Lower lobe of right lung (tissue), 2 donors: ENCODE results near the gene CIAO2A. TPM values are rescaled to one million over a fixed set of nuclear protein-coding genes. Genes with fewer than 3 reads are reported as not detected.

ENCODE experiments used
- ATAC-seq, 2 donors: fragments of 200-7000 bp; cut with Tn5 transposase; one replicate each; pipeline ENCODE4 v1.9.1; 2020 to 2022; ENCODE audit warnings: mild to moderate bottlenecking in 2 of 2, moderate library complexity in 2 of 2
- DNase-seq: peaks from one replicate; pipeline ENCODE4 v3.0.0-alpha.2; 2020
- H3K27ac ChIP-seq: fragments of 200-600 bp; one replicate; pipeline ENCODE4 v1.8.0; 2022
- H3K27me3 ChIP-seq: fragments of 200-600 bp; one replicate; pipeline ENCODE4 v1.8.0; 2022; ENCODE audit warnings: low read depth
- H3K36me3 ChIP-seq: fragments of 200-600 bp; one replicate; pipeline ENCODE4 v1.8.0; 2022; ENCODE audit warnings: mild to moderate bottlenecking
- H3K4me1 ChIP-seq: fragments of 200-600 bp; one replicate; pipeline ENCODE4 v1.8.0; 2022
- H3K4me3 ChIP-seq: fragments of 200-600 bp; one replicate; pipeline ENCODE4 v1.8.0; 2022; ENCODE audit warnings: mild to moderate bottlenecking
- H3K9me3 ChIP-seq: fragments of 200-600 bp; one replicate; pipeline ENCODE4 v1.8.0; 2022
- intact Hi-C: fragments of 100-400 bp; cut with DNase I; formaldehyde crosslinking; loops from one replicate; pipeline ENCODE4 v1.11.0; 2022
- total RNA-seq: library from RNA; stranded (reverse); fragmentation: NEBNext Ultra II Directional; extraction: Animal tissue kit (Norgen Biotek cat#: 25700); gene quantifications from one replicate; pipeline ENCODE4 v1.2.1, GENCODE V29; 2021
- TF ChIP-seq, protein P1 (sequence below): fragments of 200-600 bp; IDR thresholded peaks from one replicate; pipeline ENCODE4 v1.8.0; 2022; ENCODE audit warnings: antibody characterized with exemption, mild to moderate bottlenecking
- donor health status: DM: no; HTN: yes; CAD: no; lungs with severe emphysema.

CIAO2A gene
- total RNA-seq, 1 donor from 2014 or later: 56.3 TPM

GRCh38 chr15:64029110-64029509 is 64.5 kb downstream of the CIAO2A start:
- peak; percentile 12 to 26 for ATAC-seq
- H3K36me3 ChIP-seq: no peaks in the 10 kb centered on the region

DNA sequence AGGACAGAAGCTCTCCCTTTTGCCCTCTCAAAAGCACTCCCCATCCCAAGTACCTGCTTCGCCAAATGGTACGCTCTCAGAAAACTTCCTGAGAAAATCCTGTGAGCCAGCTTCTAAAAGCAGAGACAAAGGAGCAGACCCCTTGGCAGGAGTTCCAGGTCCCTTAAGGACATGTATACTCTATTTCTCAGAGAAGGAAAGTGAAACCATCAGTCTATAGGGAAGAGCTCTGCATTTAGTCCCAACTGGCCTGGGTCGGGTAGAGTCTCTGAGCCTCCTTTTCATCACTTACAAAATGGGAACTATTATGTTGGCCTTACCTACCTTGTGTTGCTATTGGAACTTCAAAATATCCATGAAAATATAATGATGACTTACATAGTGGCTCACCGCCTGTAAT is 67.0 kb downstream of the CIAO2A start:
- H3K27me3 ChIP-seq: no peaks in the 10 kb centered on the region
- no peaks in the 10 kb centered on the region for H3K9me3 ChIP-seq
- H3K4me3 ChIP-seq: no peak overlapping the region
- H3K27ac ChIP-seq: no peak overlapping the region
- intact Hi-C loops: no loop called here
- TF ChIP-seq, protein P1, sequence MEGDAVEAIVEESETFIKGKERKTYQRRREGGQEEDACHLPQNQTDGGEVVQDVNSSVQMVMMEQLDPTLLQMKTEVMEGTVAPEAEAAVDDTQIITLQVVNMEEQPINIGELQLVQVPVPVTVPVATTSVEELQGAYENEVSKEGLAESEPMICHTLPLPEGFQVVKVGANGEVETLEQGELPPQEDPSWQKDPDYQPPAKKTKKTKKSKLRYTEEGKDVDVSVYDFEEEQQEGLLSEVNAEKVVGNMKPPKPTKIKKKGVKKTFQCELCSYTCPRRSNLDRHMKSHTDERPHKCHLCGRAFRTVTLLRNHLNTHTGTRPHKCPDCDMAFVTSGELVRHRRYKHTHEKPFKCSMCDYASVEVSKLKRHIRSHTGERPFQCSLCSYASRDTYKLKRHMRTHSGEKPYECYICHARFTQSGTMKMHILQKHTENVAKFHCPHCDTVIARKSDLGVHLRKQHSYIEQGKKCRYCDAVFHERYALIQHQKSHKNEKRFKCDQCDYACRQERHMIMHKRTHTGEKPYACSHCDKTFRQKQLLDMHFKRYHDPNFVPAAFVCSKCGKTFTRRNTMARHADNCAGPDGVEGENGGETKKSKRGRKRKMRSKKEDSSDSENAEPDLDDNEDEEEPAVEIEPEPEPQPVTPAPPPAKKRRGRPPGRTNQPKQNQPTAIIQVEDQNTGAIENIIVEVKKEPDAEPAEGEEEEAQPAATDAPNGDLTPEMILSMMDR: no peak
- peaks cover 19% of the 10 kb centered on the region for H3K4me1 ChIP-seq
- DNase-seq: no peak
- H3K36me3 ChIP-seq: no peaks in the 10 kb centered on the region
- no peak for ATAC-seq

More at GRCh38 chr15:64029110-64029509, 64.5 kb downstream of the CIAO2A start:
- DNase-seq: no peak
- Histone ChIP-seq H3K4me1 (peaks cover 23% of the 10 kb centered on the region), H3K9me3 (no peaks in the 10 kb centered on the region), H3K4me3 (no peak overlapping the region), H3K27ac (no peak overlapping the region), H3K27me3 (no peaks in the 10 kb centered on the region)
- intact Hi-C loops: no loop called here
- TF ChIP-seq, protein P1: no peak

DNA sequence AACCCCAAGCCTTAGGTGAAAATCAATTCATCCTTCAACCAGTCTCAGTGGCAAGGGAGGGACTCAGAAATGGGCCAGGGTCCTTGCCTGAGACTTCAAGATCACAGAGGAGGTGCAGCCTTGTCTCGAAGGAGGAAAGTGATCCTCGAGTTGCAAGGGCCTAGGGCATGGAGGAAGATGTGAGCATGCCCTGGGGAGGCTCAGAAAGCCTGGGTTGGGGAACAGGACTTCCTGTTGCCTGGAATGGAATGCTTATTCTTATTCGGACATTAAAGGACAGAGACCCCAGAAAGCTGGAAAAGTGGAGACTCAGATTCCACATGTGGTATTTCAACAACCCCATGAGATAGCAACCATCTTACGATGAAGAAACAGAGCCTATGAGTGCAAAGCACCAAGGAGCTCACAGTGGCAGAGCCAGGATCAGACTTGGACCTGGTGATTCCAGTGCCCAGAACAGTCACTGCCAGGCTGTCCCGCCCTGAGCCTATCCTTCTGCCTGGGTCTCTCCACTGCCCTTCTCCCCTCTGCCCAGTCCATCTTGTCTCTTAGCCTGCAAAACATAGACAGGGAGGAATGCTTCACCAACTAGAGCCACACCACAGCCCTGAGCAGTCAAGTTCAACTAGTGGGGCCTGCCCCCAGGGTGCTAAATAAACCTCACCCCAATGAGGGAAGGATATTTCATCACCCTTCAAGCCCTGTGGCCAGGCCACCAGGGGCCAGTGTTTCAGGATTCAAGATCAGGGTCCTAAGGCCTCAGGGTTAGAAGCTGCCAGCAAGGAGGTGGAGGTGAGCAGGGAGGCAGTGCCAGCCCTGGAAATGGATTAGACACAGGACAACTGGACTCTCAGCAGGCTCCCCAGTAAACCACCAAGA is 69.2 kb downstream of the CIAO2A start:
- ATAC-seq: peak in 1 of 2 donors; percentile 21
- TF ChIP-seq, protein P1: no peak
- intact Hi-C loops: no loop called here

GRCh38 chr15:64023220-64023619 is 70.4 kb downstream of the CIAO2A start:
- TF ChIP-seq, protein P1: no peak
- no peaks in the 10 kb centered on the region for H3K9me3 ChIP-seq
- H3K36me3 ChIP-seq: peaks cover 7% of the 10 kb centered on the region
- peaks cover 19% of the 10 kb centered on the region for H3K4me1 ChIP-seq
- H3K27me3 ChIP-seq: no peaks in the 10 kb centered on the region
- ATAC-seq (no peak), DNase-seq (no peak)
- no peak overlapping the region for H3K27ac ChIP-seq
- H3K4me3 ChIP-seq: no peak overlapping the region
- intact Hi-C loops: no loop called here

More for the DNA sequence above, 69.2 kb downstream of the CIAO2A start:
- Histone ChIP-seq H3K9me3 (no peaks in the 10 kb centered on the region), H3K36me3 (peaks cover 7% of the 10 kb centered on the region), H3K4me1 (peaks cover 19% of the 10 kb centered on the region), H3K27me3 (no peaks in the 10 kb centered on the region), H3K4me3 (no peak overlapping the region), H3K27ac (no peak overlapping the region)
- DNase-seq: no peak

GRCh38 chr15:64022571-64022970 is 71.1 kb downstream of the CIAO2A start:
- ATAC-seq (no peak), DNase-seq (no peak)
- no peaks in the 10 kb centered on the region for H3K9me3 ChIP-seq
- intact Hi-C loops: no loop called here
- H3K36me3 ChIP-seq: peaks cover 7% of the 10 kb centered on the region
- TF ChIP-seq, protein P1: no peak
- peaks cover 13% of the 10 kb centered on the region for H3K4me1 ChIP-seq
- no peak overlapping the region for H3K4me3 ChIP-seq
- H3K27me3 ChIP-seq: no peaks in the 10 kb centered on the region
- H3K27ac ChIP-seq: no peak overlapping the region

Other genes with a start within 250 kb of the CIAO2A start
- 56.8 TPM for gene DAPK2, start 47.4 kb downstream of the CIAO2A start, total RNA-seq
- gene SNX1, start 2.1 kb upstream of the CIAO2A start, total RNA-seq: 157 TPM
- 17.4 TPM for gene SNX22, start 57.9 kb upstream of the CIAO2A start, total RNA-seq
- gene PPIB, start 69.2 kb upstream of the CIAO2A start, total RNA-seq: 323 TPM